ENCODE measurements around the gene ADNP2.

ADNP2 gene

DNA sequence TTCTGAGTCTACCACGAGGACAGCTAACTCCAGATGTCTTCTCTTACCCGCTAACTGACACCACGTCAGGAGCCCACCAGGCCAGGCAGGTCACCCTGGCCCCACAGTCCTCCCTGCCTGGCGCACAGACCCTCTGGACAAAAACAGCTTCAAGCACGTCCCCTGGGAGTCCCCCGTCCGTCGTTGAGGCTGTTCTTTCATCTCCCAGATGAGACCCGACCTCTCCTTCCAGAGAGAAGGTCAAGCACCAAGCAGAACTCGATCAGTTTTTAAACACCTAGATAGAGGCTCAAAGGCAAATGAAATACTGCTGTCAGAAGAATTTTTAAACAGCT is 80.4 kb downstream of the ADNP2 start:
- DNase-seq (ENCODE audit: low read depth in 2 of 3, low spot score in 2 of 3), result no peak

Measured in activated CD8-positive, alpha-beta memory T cell treated with anti-CD3 and anti-CD28 coated beads for 48 hours (primary cell).